GM19455 (cell line): ENCODE results near the gene CEACAM16.

ENCODE experiments used
- ATAC-seq: cut with Tn5 transposase; IDR thresholded peaks from one replicate; pipeline ENCODE4 v1.9.1; 2021; ENCODE audit not compliant: unreplicated experiment

The CEACAM16 gene

DNA sequence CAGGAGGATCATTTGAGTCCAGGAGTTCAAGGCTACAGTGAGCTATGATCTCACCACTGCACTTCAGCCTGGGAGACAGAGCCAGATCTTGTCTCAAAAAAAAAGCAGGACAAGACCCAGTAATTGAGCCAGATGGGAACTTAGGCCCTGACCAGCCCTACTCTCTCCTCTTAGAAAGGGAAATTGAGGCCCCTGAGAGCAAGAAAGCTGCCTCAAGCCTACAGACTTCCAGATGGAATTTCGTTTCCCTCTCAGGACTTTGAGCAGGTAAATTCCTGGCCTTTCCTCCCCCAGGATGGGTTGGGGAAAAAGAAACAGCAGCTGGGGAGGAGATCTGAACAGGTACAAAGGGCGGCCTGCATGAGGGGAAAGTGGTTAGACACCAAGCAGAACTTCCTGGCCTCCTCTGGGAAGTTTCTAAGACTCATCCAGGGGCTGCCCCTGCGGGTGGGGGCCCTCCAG is 46.0 kb downstream of the CEACAM16 start:
- ATAC-seq = no peak

DNA sequence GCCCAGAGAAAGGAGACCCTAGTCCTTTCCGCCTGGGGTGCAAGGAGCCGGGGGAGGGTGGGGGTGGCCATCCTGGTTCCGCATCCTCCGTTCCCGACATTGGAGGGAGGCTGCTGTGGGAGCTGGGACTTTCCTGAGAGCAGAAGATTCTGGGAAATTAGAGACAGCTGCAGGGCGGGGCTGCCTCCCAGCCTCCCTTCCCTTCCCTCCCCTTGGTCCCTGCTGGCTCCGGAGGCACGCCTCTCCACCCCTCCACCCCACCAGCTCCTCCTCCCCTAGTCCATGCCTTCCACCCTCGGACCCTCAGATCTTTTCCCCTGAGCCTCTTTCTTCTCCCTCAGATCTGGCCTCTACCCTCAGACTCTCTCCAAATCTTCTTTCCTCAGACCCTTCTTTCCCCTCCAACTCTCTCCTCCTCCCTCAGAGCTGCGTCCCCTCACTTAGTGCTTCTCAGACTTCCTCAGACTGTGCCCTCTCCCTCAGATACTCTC is 46.4 kb downstream of the CEACAM16 start:
- no peak for ATAC-seq

GRCh38 chr19:44745887-44746600 is 47.1 kb downstream of the CEACAM16 start:
- ATAC-seq = no peak

GRCh38 chr19:44746616-44746945 is 47.6 kb downstream of the CEACAM16 start:
- ATAC-seq = no peak

GRCh38 chr19:44746946-44747738 is 48.2 kb downstream of the CEACAM16 start:
- no peak for ATAC-seq

GRCh38 chr19:44747739-44748425 is 48.9 kb downstream of the CEACAM16 start:
- no peak for ATAC-seq

DNA sequence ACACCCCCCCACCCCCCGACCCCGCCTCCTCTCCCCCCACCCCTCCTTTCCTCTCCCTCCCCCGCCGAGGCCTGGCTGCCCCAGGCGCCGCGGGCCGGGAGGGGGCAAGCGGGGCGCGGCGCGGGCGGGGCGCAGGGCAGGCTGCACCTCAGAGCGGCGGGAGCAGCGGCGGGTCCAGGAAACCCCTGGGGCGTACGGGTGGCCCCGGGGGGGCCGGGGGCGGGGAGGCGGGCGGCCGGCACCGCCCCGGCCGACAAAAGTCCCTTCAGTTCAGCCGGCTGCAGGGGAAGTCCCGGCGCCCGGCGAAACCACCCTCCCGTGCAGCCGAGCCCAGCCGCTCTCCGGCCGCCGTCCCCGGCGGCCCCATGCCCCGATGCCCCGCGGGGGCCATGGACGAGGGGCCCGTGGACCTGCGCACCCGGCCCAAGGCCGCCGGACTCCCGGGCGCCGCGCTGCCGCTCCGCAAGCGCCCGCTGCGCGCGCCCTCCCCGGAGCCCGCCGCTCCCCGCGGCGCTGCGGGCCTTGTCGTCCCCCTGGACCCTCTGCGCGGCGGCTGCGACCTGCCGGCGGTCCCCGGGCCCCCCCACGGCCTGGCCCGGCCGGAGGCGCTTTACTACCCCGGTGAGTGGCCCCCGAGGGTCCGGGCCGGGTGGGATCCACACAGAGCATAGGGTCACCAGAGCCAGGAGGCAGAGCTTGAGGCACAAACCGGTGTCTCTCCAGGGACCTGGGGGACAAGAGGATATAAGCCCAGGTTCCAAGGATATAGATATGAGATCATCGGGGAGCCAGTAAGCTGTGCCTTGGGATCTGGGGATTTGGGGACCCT is 49.7 kb downstream of the CEACAM16 start, which contains the start of gene BCL3:
TSS of gene BCL3 (plus strand) at position 283 of the 829 bp plus-strand sequence. CDS start at position 366, 83 bp downstream.
- no peak for ATAC-seq

DNA sequence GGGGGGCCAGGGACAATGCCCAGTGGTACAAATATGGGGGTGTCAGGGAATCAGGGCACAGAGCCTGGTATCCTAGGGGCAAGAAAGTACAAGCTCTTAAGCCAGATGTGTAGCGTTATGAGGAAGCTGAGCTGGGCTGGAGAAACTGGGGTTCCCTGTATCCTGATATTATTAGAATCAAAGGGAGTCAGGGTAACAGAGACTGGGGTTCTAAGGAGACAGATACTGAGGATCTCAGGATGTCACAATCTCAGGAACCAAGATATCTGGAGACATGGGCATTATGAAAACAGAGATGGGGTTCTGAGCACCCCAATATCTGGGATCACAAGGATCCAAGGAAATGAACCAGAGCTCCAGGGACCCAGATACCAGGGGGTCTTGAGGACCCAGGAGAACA is 50.3 kb downstream of the CEACAM16 start:
- no peak for ATAC-seq

GRCh38 chr19:44749994-44750393 is 51.0 kb downstream of the CEACAM16 start:
- no peak for ATAC-seq

- no peak for ATAC-seq
These were observed 53.3 kb downstream of the CEACAM16 start for GRCh38 chr19:44752123-44752815.

DNA sequence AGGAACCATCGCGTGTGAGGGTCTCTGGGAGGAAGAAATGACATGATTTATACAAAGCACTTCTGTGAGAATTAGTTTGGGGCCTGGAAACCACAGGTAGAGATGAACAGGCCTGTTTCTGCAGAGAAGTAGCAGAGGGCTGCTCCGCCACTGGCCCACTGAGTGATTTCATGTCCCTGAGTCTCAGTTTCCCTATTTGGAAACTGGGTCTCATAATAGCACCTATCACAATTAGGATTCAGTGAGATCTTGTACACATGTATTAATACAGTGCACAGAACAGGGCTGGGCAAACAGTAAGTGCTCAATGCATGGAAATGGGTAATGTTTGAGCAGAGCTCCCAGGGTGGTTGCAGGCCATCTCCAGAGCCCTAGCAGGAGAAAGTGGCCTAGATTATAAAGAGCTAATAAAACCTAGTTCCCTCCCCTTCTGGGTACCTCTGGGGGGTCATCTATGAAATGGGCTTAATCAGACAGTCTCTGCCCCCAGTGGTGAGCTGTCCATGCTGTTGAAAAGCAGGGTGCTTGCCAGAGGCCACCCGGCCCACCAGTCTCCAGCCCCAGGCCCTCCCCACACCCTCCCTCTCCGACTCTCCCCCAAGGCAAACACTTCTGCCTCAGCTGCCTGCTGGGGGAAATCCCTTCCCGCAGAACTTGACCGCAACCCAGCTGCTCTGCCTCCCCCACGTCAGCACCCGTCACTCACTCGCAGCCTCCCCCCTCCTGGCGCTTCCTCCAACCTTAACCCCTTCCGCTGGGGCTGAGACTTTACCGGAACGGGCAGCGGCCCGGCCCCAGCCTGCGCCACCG is 54.1 kb downstream of the CEACAM16 start:
- ATAC-seq = peak; percentile 52

DNA sequence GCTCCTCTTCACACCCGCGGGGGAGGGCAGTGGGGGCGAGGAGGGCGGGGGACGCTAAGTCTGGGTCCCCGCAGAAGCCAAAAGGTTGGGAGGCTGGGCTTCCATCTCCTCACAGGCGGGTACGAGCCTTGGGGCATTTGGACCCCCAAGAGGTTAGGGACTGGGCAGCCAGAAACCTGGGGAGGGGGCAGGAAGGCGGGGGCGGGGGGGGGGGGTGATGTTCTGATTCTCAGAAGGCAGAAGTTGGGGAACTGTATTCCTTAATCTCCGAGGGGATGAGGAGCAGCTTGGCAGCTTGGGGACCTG is 54.6 kb downstream of the CEACAM16 start:
- no peak for ATAC-seq

DNA sequence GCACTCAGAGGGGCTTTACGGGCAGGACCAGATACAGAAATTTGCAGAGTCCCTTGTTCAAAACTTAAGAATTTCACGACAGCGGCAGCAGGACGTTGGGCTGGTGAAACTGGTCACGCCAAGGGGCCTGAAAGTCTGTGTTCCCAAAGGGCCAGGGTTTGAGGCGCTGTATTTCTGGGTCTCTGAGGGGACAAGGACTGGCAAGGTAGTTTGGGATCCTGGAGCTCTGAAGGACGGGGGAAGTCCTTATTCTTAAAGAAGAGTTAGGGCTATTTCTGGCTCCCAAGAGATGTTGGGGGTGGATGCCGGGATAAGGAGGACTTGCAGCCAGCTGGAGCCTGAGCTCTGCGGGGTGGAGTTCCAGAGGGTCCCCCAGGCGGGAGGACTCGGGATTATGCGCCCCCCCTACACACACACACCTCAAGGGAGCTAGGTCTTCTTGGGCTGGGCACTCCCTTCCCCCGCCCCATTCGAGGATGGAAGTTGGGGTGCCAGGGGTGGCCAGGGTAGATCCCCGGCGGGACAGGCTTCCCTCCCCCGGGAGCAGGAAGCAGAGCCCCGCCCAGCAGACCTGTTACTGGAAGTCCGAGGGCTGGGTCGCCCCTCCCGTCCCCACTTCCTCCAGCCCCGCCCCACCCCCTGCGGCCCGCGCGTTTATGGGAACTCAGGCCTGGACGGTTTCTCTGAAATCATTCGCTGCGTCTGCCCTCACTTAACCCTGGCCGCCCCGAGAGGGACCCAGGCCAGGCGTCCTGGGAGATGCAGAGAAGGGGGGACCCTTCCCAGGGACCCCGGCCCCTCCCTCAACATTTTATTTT is 55.2 kb downstream of the CEACAM16 start:
- ATAC-seq = no peak

DNA sequence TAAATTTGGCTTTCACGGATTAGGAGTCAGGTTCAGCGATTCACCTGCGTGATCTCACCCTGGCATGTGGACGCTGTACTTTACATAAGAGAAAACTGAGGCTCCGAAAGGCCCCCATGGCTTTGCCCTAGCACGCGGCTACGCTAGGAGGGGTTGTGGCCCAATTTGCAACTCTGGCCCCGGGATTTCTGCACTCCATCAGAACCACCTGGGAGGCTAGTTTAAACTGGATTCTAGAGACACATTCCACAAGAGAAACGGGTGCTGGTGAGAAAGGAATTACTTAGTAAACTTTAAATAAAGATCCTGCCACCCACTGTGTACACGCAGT is 55.8 kb downstream of the CEACAM16 start:
- no peak for ATAC-seq

- no peak for ATAC-seq
These were observed 56.3 kb downstream of the CEACAM16 start for GRCh38 chr19:44755219-44755618.

- no peak for ATAC-seq
These were observed 57.2 kb downstream of the CEACAM16 start for GRCh38 chr19:44756089-44756562.

DNA sequence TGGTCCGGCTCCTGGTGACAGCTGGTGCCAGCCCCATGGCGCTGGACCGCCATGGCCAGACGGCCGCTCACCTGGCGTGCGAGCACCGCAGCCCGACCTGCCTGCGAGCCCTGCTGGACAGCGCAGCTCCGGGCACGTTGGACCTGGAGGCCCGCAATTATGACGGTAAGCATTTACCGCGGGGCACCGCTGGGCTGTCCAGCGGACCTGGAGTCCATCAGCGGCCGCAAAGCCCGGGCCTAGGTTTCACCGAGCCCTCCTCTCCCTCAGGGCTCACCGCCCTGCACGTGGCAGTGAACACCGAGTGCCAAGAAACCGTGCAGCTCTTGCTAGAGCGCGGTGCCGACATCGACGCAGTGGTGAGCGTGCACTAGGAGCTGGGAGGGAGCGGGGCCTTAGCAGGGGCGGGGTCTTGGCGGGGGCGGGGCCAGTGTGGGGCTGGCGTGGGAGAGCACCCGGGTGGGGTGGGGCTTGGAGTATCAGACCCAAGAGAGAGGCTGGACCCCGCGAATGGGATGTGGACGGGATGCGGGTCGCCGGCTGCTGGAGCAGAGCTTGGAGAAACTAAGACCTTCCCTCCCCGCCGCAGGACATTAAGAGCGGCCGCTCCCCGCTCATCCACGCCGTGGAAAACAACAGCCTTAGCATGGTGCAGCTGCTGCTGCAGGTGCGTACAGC is 58.2 kb downstream of the CEACAM16 start:
- no peak for ATAC-seq
